ENCODE results near the gene PDF.
"Not testable (repeated sequence)": the region's sequence is repeated elsewhere in the genome, so short reads cannot be mapped to it uniquely, and the experiment has no call there.

PDF gene

DNA sequence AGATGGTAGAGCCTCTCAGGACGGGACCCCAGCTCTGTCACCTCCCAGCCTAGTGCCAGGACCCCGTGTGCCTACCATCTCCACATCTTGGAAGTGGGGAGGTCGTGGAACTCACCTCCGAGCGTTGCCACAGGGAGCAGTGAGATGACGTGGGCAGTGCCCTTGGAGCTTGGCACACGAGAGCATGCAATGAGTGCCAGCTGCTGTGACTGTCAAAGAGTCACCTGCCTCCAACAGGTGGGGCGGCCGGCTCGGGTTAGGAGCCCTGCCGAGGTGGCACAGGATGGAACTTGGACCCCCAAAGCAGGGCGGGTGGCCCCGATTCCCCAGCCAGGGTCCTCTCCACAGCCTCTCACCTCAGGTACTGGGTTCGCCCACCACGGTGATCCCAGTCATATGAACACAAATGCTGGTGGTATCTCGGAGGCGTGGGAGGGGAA lies 13.8 kb downstream of the PDF start:
- no peak for DNase-seq (ENCODE audit: low read depth)

DNA sequence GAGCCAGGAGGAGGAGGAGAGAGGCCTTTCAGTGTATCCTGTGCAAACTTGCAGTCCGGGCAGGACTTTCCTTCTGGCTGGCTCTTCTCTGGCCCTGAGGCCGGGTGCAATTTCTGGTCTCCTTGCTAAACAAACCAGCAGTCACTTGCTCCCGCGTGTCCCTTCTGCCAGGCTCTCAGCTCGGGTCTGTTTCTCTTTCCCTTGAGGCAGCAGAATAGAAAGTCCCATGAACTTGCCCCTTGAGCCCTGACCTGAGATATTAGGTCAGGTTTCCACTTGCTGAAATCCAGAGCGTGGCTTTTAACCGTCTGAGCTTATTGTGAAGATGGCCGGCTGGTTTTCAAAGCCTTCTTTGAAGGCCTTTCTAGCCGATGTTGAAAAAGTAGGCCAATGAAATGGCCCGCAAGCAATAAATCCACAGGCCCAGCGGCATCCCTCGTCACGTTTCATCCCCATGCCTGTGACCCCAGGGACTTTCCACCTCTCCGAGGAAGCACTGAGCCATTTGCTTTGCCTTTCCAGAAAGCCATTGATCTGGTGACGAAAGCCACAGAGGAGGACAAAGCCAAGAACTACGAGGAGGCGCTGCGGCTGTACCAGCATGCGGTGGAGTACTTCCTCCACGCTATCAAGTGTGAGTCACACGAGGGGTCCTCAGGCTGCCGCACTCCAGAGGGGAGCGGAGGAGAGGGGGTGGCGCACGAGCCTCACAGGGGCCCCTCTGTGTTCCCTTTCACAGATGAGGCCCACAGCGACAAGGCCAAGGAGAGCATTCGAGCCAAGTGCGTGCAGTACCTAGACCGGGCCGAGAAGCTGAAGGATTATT lies 14.7 kb downstream of the PDF start:
- no peak for DNase-seq (ENCODE audit: low read depth)

GRCh38 chr16:69314534-69314933 lies 15.9 kb downstream of the PDF start:
- DNase-seq (ENCODE audit: low read depth) = no peak

GRCh38 chr16:69313469-69313868 lies 16.9 kb downstream of the PDF start:
- no peak for DNase-seq (ENCODE audit: low read depth)

DNA sequence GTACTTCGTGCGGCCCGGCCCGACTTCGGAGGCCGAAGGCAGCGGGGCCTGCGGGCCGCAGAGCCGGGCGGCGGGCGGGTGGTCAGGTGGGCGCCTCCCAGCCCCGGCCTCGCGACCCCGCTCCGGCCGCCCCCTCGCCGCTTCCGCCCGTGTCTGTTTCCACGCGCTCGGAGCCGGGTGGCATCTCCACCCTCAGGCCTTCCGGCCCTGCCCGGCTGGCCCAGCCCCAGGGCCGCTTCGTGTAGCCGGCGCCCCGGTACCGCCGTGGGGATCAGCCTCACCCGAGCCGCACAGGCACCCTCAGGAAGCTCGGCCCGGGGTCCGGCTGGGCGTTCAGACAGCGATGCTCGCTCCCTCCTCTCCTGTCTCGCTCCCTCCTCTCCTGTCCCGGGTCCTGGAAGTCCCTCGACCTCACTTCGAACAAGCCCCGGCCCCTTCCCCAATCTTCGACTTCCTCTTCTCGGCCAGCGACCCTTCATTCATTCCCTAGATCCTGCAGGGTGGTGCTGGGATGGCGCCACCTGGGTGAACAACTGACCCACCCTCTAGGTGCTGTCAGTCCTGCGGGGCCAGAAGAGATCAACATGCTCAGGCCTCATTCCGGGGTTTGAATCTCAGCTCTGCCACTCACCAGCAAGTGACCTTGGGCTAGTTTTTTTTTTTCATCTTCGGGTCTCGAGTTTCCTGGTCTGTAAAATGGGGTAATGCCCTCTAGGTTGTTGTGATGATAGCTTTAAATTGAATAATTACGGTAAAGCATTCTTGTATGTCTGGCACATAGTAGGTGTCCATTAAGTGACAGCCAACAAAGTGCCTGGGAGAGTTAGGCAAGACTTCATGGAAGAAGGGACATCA lies 18.6 kb downstream of the PDF start:
- DNase-seq (ENCODE audit: low read depth) = peak; percentile 19

DNA sequence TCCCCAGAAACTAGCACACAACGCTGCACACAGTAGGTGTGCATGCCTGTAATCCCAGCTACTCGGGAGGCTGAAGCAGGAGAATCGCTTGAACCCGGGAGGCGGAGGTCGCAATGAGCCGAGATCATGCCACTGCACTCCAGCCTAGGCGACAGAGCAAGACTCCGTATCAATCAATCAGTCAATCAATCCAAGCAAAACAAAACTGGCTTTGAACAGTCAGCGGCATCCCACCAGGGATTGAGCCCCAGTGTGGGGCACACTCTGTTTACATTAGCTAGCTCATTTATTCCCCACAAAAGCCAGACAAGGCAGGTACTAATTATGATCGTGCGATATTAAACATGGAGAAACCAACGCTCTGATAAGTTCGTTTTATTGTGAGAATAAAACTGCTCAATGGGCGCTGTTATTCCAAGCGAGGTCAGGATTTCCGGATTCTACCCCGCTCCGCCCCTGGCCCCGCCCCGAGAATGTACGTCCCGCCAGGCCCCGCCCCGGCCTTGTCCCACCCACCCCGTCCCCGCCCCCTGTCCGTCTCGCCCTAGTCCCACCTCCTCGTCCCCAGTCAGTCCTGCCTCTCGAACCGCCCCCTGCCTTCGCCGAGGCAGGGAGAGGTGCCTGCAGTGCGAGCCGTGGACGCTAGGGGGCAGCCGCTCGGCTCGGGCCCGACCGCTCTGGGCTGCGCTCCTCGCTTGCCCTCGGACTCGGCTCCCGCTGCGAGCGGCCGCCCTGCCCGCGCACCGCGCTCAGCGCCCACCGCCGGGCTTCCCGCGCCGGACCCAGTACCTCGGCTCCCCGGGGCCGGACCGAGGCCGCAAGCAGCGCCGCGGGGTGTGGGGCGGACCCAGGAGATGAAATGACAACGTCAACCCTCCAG lies 19.5 kb downstream of the PDF start, which contains the start of gene VPS4A:
Gene VPS4A (plus strand): TSS at position 698 of the 880 bp plus-strand sequence. CDS start 162 bp downstream, at position 860.
- DNase-seq (ENCODE audit: low read depth) = peak; percentile 97

DNA sequence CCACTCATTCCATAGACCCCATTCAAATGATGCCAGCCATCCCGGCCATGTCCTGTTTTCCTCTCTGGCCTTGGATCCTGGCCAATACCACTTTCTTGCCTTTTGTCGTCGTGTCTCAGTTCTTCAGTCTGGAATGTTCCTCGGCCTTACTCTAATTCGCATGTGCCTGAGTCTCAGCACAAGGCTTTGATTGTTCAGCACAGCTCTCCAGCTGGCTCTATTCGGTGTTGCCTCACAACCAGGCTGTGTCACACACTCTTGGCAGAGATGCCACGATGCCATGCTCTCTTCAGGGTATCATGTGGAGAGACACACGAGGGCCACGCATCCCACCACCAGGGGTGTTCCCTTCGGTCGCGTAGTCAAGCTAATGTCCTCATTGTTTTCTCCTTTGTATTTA lies 21.1 kb downstream of the PDF start:
- no peak for DNase-seq (ENCODE audit: low read depth)

GRCh38 chr16:69307856-69308255 lies 22.5 kb downstream of the PDF start:
- DNase-seq (ENCODE audit: low read depth) = no peak

DNA sequence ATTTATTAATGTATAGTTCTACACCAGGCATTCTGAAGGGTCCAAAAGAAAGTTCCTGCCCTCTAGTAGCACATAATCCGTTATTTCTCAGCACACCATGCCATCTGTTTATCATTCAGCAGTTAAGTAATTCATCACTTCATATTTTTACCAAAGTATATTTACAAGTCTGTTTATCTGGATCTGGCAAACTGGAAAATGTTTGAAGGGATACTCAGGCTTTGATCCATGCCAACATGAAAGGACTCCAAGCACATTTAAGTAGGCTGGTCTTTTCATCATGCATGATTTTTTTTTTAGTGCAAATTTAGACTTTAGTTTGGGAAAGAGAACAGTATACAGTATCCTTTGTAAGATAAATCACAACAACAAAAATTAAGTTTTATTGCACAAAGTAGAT lies 23.3 kb downstream of the PDF start:
- no peak for DNase-seq (ENCODE audit: low read depth)

DNA sequence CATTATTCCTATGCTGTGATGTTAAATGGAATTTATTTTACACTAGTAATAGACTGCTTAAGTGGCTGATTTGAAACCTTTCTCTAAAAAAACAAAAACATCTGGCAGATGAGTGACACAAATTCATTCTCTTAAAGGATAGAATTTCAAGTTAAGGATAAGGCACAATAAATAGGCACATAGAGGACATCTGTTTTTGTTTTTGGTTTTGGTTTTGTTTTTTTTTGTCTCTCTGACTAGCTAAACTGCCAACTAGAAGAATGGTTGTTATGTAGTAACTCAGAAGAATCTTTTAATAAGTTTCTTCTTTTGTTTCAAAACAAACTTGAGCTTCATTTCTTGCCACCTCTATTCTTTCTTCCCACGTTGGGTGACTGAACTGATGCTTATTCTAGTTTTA lies 24.4 kb downstream of the PDF start:
- DNase-seq (ENCODE audit: low read depth) = no peak

DNA sequence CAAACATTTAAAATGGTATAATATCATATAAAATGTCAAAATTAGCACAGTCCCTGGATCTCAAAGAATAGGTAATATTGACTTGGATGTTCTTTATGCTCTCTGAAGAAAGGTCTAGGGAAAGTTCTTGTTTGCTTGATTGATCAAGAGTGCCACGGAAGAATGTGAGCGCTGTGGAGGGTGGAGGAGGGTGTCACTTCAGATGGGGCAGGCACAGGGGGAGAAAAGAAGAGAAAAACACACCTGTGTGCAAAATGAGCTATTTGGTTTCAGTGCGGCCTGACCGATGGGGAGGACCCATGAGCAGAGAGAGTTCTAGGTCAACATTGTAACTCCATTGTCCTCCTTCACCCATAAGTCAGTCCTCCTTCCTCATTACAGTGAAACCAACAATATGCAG lies 28.1 kb downstream of the PDF start:
- DNase-seq (ENCODE audit: low read depth) = no peak

DNA sequence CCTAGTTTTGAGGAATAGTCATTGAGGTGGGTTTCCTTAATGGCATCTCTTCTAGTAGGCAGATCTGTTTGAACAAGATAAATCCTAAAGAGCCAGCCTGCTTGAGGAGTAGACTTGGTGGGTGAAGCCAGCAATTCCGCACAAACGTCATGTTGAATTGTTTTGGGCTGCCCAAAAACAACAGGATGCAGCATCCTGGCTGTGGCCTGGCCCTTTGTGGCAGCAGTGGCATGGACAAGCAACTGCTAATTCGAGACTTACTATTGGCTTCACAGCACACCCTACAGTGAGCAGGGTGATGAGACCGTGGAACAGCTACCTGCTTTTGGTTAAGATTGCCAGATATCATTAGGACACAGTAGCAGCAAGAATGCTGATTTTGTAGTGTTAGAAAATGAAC lies 28.5 kb downstream of the PDF start:
- no peak for DNase-seq (ENCODE audit: low read depth)

GRCh38 chr16:69301187-69301586 lies 29.2 kb downstream of the PDF start:
- no peak for DNase-seq (ENCODE audit: low read depth)

DNA sequence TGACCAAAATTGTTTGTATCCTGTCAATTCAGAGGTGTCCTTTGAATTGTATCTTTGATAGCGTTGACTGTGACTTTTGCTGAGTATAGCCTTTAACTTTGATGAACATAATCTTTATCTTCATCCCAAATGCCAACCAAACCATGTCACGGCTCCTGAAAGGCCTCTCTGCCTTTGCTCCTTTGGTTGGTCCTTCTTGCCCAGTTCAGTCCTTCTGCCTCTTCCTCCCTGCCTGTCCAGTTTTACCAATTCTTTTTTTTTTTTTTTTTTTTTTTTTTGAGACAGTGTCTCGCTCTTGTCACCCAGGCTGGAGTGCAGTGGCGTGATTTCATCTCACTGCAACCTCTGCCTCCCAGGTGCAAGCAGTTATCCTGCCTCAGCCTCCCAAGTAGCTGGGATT lies 32.1 kb downstream of the PDF start:
- DNase-seq (ENCODE audit: low read depth) = no peak

DNA sequence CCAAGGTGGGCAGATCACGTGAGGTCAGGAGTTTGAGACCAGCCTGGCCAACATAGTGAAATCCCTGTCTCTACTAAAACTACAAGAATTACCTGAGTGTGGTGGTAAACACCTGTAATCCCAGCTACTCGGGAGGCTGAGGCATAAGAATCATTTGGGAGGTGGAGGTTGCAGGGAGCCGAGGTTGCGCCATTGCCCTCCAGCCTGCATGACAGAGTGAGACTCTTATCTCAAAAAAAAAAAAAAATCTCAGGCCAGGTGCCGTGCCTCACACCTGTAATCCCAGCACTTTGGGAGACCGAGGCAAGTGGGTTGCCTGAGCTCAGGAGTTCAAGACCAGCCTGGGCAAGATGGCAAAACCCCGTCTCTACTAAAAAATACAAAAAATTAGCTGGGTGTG lies 33.6 kb downstream of the PDF start:
- DNase-seq (ENCODE audit: low read depth) = not testable (repeated sequence)

DNA sequence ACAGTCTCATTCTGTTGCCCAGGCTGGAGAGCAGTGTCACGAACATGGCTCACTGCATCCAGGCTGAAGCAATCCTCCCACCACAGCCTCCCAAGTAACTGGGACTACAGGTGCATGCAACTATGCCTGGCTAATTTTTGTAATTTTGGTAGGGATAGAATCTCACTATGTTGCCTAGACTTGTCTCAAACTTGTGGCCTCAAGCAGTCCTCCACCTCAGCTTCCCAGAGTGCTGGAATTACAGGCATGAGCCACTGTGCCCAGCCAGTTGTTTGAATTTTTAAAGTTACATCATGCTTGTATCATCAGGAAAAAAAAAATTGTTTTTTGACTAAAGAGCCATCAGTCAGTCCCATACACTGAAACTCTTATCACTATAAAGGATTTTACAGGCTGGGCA lies 36.3 kb downstream of the PDF start:
- DNase-seq (ENCODE audit: low read depth) = no peak

DNA sequence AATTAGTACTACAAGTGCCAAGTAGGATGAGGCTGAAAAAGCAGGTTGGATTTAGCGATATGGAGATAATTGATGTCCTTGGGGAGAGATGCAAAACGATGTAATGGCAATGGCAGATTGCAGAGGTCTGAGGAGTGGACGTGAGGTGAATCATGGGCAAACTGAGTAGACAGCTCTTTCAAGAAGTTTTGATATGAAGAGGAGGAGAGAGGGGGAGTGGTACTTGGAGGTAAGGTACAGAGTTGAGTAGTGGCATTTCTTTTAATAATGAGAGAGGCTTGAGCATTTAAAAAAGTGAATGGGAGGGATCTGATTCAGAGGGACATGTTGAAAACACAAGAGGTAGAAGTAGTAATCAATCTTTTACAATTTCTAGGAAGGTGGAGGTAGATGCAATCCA lies 37.0 kb downstream of the PDF start:
- no peak for DNase-seq (ENCODE audit: low read depth)

- DNase-seq (ENCODE audit: low read depth) = not testable (repeated sequence)
Observed at GRCh38 chr16:69291657-69292056, 38.7 kb downstream of the PDF start.

DNA sequence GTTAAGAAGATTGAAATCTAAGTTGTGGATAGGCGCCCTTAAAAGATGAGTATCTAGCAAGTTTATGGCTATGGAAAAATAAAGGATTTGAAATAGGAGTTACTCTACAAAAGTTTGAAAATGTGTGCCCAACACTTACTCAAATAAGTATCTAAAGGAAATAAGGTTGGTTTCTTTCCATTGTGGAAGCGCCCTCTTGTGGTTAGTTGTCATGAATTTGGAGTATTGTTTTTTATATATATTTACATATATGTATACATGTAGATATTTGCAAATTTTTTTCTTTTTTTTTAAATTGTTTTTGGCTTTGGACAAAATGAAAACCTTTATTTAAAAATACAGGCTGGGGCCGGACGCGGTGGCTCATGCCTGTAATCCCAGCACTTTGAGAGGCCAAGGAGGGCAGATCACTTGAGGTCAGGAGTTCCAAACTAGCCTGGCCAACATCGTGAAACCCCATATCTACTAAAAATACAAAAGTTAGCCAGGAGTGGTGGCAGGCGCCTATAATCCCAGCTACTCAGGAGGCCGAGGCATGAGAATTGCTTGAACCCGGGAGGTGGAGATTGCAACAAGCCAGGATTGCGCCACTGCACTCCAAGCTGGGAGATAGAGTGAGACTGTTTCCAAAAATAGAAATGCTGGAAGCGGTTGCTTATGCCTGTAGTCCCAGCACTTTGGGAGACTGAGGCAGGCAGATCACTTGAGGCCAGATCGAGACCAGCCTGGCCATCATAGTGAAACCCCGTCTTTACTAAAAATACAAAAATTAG lies 43.3 kb downstream of the PDF start:
- no peak for DNase-seq (ENCODE audit: low read depth)

DNA sequence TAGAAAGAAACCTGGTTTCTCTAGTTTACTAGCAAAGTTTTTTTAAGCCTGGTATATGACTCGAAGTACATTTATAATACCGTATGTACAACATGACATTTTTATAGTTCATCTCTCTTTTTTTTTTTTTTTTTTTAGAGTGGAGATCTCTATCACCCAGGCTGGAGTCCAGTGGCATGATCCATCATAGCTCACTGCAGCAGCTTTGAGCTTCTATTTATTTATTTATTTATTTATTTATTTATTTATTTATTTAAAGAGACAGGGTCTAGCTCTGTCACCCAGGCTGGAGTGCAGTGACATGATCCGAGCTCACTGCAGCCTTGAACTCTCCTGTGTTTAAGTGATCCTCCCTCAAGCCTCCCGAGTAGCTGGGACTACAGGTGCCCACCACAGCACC lies 45.1 kb downstream of the PDF start:
- DNase-seq (ENCODE audit: low read depth) = no peak

GRCh38 chr16:69283851-69284250 lies 46.5 kb downstream of the PDF start:
- no peak for DNase-seq (ENCODE audit: low read depth)
